Stimulated activated CD8-positive, alpha-beta memory T cell treated with anti-CD3 and anti-CD28 coated beads, Interleukin-2, amount 100 ng/mL, for 48 hours (primary cell): ENCODE results near the gene RWDD3.

Source experiments
- DNase-seq, 2 donors: peaks; one replicate each; pipeline ENCODE4 v3.0.0-alpha.2; 2020; ENCODE audit warnings: low read depth in 2 of 2

Gene RWDD3

DNA sequence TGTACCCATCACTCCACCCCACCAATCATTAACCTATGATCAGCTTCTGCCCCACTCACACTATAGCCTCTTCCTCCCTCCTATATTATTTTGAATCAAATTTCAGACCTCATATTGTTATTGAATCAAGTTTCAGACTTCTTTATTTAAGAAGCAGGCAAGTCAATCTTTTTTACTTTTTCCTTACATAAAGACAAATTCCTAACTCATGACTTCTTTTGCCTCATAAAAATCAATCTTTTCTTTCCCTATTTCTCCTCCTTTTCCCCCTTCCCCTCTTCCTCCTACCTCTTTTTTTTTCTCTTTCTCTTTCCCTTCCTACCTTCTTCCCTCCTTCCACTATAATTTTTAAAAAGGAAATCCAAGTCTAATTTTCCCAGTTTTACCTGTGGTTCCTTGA, 4.3 kb upstream of the RWDD3 start:
- DNase-seq = no peak

DNA sequence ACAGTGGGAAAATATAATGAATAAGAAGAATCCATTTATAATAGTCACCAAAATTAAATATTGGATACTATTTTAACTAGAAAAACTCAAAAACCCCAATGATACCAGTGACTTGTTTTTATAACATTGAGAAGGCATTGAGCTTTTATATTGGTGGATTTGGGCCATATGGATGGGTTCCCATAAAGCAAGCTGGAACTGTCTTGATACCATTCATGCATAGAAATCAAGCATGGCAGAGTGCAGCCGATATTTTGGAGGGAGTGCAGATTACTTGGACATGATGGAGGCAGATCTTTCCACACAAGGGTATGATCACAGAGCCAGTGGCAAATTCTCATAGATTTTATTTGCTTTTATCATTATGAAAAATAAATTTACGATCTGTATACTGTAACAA, 3.8 kb upstream of the RWDD3 start:
- DNase-seq = no peak

DNA sequence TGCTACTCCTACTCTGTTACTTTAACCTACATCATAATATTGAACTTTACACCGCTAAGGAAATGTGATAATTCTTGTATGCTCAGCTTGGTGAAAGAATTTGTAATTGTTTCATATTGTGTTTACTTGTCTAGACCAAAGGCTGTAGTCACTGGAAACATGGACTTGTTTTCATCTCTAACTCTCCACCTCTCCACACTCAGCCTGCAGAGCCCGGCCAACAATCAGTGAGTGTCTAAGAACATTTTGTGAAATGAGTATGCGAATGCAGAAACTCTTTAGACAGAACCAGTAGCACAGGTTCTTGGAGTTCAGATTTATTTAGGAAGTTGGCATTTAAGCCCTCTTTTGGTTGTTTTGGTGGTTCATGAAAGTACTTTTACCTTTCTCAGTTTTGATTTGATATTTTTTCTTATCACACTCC, 3.2 kb upstream of the RWDD3 start:
- no peak for DNase-seq

DNA sequence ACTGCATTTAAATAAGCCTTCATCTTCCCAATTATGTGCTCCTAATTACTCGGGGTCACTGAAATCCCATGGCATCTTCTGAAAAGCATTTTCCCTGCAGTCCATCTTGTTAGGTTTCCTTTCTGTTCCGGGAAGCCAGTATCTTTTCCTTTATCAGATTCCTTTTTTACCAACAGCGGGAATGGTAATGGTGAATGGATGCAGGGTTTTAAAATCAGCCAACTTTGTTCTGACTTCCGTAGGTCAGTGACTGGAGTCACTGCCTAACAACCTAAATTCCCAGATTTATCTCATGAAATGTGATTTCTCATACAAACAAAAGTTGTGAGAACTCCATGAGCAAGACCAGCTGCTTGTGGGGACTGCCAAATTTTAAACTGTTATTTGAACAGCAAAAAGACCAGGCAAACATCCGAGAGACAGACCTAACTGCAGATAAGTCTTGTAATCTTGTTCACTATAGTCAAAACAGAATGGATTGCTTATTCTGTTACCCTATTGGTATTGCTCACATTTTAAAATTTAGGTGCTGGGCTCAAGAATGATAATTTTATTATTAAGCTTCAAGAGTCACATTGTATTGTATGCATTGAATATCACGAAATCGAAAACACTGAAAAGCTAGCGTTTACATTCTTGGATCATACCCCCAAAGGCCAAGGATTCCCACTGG, 1.2 kb upstream of the RWDD3 start:
- DNase-seq = no peak

DNA sequence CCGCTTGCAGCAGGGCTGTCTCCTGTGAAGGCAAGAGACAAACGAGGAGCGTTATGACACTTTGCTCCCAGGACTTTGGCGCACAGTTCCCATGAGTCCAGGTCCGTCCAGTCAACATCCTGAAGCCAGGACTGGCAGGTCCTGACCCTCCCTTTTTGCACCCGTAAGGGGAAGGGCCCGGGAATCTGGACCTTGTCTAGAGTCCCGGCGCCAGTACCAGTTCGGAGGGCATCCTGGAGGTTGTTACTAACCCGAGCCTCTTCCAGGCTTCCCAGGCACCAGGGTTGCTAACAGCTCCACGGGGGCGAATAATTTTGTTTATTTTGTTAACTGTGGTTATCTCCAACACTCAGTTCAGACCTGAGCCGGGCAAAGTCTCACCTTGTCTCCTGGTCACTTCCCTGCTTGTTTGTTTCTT, 682 bp upstream of the RWDD3 start:
- no peak for DNase-seq

DNA sequence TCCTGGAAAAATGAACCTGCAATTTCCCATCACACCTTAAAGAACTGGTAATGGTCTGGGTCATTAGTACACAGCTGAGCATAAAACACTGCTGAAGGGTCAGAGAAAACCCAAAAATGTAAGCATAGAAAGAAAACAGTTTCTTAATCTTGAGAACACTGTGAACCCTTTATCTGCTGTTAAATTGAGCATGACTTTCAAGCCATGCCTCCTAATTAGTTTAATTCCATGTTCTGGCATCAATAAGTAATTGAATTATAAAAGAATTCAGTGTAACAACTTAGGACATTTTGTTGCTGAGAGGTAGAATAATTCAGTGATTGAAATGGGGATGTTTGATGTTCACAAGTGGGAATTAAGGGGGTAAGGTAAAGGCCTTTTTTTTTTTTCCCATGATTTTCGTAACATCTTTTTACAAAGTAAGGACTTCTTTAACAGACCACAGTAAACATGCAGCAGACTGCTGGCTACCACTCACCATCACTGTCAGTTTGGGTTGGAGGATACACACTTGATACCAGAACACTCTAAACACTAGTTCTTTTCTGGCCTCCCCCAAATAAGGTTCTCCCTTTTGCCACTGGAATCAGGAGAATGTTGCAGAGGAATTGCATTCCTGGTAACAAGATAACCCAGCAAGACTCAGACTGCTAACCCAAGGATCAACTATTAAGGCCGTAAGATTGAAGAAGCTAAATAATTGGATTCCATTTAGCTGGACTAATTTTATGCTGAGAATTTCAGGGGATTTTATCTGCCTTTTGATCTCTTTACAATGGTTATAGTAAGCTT, 3.0 kb downstream of the RWDD3 start:
- no peak for DNase-seq

DNA sequence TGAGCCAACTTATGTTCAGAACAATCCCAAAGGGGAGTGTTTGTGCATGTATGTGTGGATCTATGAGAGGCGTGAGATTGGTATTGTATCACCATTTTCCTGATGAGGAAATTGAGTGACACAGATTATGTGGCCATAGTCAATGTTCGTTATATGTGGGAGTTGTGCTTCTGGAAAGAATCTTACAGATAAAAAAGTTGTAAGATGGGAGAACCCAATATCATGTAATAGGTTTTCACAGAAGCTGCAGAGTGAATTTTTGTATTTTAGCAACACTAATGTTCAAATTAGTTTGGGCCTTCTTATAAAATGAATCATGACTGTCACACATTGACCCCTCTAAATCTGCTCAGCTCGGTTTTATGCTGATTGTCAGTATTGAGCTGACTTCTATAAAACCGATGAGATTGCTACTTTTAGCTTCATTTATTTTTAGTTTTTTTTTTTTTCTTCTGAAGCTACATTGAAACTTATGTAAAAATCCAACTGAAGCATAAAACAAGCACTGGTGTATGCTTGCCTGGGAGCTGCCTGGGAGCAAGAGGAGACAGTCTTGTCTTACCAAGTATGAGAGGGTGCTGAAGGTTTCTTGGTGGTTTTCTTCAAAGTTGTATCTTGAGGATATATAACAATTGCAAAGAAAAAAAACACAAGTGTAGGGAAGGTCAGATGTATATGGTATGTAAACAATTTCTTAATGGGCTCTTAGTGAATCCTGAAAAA, 4.1 kb downstream of the RWDD3 start:
- DNase-seq = no peak

DNA sequence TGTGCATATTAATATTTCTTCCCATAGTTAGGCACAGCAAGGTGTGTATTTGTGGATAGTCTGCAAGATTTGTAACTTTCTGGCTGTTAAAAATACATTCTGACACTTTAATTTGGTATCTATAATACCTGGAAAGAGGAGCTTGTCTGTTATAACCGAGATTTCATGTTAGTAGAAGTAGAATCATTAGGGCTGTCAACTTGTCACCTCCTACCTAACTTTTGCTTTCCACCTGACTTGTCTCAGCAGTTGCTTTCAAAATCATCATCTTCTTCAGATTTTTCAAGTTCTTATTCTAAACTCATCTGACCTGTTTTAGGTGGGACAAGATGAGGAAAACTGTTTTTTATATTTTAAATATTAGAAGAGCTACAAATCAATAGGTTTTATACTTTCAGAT, 11.0 kb downstream of the RWDD3 start:
- no peak for DNase-seq

DNA sequence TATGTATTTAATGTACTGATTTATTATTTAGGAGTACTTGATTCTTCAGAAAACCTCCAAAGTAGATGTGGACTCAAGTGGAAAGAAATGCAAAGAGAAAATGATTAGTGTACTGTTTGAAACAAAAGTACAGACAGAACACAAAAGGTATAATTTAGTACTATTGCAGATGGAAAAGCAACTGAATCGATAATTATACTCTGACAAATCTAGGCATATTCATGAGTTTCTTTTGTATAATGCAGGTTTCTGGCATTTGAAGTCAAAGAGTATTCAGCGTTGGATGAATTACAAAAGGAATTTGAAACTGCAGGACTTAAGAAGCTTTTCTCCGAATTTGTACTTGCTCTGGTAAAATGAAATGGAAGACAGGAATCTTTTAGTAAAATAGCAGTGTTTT, 12.5 kb downstream of the RWDD3 start:
- DNase-seq = no peak

DNA sequence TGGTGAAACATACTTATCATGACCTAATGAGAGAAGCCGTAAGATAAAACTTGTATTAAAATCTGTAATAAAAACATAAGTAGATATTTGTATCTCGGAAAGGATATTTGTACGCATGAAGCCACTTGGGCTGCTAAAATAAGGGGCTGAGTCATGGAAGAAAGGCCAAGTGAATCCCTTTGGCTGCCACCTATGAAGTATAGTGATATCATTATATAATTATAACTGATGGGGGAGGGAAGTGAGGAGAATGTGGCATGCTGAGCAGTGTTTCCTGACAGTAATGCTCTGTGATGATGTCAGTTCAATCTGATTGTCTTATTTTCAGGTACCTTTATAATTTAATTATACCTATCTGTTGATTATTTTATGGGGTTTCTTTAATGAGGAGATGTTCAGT, 13.6 kb downstream of the RWDD3 start:
- no peak for DNase-seq

DNA sequence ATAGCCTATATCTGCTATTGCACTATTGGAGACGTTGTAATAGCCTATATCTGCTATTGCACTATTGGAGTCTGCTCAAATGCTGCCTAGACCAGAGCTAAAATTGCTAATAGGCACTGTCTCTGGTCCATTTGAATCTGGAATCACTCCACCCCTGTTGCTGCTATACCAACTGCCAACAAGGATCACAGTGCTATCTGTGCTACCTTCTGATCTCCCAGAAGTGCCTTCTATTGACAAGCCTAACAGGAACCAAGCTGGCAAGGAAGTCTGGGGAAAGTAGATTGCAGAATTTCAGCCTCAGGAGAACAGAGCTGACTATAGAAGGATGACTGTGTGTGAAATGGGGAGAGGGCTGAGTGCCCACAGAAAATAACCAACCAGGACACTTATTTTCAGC, 15.9 kb downstream of the RWDD3 start:
- DNase-seq = no peak

DNA sequence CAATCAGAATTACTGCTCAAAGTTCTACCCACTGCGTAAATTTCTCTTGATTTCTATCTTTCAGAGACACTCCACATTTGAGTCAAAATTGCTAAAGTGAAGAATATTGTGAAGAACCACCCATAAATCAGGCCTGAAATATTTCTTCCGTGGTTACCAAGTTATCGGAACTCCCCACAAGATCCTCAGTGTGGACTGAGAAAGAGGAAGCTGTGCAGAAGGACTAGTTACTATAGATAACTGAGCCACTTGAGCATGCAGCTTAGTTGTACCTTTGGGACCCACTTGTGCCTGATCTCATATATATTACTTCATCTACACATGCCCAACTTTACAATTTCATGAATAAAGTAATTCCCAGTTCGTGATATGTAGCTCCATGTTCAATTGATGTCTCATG, 18.4 kb downstream of the RWDD3 start:
- no peak for DNase-seq

DNA sequence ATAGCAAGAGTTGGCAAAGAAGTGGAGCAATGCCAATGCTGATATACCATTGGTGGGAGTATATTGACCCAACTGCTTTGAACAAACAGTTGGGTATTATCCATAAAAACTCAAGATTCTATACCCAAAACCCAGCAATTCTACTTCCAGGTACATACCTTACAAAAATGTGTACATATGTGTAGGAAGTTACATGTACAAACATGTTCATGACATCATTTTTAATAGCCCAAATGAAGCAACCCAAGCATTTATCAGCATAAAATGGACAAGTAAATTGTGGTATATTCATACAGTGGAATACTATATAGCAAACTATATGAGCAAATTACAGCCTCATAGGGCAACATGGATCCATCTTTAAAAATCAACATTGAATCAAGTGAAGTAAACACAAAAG, 20.9 kb downstream of the RWDD3 start:
- no peak for DNase-seq

DNA sequence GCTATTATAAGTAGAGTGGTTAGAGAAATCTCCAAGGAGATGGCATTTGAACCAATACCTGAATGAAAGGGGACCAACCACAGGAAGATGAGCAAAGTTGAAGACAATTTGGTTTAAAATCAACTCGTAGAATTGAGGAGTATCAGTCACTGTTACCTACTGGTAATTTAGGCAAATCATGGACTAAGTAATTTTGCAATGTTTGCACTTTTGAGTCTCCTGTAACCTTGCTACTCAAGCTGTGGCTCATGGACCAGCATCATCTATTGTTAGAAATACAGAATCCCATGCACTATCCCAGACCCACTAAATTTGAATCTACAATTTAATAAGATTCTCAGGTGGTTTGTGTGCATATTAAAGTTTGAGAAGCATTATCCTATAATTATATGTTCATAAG, 21.8 kb downstream of the RWDD3 start:
- DNase-seq = no peak

DNA sequence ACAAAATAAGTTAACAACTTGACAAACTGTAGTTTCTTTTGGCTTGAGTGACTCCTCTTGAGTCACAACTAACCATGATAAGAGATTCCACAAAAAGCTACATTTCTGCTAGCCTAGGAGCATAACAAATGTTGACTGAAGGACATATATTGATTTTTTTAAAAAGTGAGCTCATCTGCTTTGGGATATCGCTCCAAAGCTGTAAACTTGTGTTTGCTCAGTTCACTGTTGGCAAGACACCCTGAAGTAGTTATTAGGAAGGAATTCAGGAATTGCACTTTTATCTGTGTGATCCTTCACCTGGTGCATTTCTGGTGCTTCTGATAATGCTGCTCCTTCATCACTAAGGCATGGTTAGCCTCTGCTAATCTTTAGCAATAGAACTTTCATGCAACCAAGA, 23.7 kb downstream of the RWDD3 start:
- DNase-seq = no peak

DNA sequence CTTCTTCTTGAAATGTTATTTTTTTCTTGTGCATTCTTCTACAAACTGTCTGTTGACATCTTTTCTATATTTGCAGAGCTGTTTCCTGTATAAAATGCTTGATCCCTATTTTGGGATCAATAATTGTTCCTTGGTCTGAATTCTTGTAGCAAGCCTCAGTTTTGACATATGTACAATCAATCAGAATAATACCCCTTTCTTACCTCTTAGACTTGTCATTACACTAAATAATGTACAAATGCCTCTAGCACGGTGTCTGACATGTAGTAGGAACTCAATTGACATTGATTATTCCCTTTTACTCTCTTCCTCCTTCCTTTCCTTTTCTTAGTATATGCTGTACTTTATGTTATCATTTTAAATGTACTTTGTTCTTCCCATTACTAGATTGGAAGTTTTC, 25.2 kb downstream of the RWDD3 start:
- no peak for DNase-seq

DNA sequence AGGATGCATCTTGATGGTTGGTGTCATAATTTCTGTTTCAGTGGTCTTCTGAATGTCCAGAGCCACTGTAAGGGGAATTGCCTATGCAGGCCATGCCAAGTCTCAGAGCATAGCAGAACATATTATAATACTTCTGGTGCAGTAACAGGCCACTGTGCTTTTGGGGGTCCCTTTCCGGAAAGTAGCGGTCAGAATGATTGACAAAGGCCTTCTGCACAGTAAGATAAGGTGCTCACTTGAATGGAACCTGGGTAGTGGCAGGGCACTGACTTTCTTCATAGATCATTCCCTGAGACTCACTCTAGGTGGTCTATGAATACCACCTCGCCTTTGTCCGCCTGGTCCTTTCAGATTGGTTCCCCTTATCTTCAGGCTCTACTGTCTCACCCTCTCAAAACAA, 28.9 kb downstream of the RWDD3 start:
- no peak for DNase-seq

DNA sequence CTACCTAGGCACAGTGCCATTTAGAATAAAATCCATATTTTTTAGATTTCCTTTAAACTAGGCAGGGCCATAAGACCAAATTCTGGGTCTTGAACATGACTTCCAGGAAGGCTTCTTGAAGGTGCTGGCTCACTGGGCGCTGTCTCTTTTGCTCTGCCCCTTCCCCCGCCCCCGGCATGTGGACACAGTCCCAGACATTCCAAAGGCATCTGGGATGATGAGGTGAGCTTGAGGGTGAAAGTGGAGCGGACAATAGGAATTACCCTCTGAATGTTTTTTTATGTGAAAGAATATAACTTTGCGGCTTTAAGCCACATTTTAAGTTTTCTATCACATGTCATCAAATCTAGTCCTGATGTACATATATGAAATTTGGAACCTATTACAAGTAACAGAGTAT, 29.4 kb downstream of the RWDD3 start:
- no peak for DNase-seq

DNA sequence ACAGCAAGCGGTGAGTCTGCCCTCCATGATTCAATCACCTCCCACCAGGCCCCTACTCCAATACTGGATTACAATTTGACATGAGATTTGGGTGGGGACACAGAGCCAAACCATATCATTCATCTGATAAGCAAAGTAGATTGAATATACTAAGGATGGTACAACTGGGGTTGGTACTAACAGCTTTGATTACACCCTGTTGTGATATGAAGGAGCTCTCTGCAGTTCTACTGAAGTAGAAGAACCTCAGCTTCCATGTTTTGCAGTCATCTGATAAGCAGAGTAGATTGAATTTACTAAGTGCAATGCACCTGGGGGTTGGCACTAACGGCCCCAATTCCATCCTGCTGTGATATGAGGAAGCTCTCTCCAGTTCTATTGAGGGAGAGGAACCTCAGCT, 31.1 kb downstream of the RWDD3 start:
- DNase-seq = no peak

DNA sequence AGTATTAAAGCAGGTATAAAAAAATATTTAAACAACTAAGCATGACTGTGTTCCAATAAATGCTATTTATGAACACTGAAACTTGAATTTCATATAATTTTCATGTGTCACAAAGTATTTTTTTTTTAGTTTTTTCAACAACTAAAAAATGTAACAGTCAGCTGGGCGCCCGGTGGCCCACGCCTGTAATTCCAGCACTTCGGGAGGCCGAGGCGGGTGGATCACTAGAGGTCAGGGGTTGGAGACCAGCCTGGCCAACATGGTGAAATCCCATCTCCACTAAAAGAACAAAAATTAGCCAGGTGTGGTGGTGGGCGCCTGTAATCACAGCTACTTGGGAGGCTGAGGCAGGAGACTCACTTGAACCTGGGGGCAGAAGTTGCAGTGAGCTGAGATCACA, 42.4 kb downstream of the RWDD3 start:
- no peak for DNase-seq

DNA sequence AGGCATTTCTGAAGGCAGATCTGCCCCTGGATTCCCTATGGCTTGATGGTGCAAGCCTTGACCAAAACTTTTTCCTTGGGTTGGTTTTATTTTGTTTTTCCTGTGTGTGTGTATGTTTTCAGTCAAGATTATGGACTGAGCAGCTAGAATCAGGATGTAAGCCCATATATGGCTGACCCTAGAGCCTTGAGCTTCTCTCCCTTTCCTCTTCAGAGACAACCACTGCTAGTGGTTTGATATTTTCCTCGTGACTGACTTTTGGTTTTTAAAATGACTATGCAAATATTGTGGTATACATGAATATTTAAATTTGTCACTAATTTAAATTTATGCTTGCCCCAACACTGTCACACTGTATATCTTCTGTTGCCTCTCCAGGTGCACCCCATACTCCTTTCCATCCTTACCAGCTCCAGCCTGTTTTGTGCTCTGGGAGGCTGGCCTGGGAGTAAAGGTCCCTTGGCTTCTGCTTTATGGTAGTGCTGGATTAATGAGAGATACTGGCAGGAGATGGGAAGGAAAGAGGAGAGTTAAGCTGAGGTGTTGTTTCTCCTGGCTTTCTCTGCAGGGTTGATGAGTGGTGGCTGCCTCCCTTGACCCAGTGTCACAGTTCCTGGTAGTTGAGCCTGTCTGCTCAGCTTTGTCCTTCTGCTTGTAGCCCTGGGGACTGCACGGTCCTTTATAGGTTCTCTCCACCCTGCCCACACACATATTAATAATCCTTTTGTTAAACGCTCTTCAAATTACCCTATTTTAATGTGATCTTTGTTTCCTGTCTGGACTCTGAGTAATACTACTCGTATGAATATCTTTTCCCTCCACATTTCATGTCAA, 44.4 kb downstream of the RWDD3 start:
- no peak for DNase-seq
